ENCODE data around the gene C3orf20.

DNA sequence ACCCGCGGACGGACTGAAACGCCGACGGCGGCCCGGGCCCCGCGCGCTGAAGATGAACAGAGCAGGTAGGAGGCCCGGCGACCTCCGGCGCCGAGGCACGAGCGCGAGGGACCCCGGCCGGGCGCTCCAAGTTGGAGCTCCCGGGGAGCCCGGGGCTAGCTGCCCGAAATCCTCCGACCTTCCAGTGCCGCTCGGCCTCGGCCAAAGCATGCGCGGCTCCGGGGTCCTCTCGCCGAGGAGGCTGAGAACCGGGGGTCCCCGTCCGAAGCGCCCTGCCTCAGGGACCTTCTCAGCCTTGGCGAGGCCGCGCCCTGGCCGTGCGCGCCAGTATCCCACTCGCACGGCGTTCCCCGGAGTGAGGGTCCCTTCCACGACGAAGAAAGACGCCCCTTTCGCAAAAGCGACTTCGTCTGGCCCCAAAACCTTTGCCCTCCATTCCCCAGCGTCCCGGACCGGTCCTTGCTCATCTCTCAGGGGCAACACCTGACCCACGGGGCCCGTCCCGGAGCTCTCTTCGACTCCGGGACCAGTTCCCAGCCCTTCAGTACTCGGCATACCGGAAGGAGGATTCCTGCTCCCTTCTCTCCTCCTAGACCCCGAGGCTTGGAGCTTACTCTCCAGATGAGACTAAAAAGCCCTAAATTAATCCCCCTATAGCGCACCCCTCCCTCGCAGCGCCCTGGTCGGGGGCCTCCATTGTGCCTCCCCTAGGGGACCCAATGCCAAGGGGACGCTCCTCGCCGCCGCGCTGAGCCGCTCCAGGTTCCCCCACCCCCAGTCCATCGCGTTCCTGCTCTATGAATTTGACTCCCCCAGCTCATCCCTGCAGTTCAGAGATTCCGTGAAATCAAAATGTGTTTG is 136.1 kb downstream of the C3orf20 start:
- TF ChIP-seq, protein P1, sequence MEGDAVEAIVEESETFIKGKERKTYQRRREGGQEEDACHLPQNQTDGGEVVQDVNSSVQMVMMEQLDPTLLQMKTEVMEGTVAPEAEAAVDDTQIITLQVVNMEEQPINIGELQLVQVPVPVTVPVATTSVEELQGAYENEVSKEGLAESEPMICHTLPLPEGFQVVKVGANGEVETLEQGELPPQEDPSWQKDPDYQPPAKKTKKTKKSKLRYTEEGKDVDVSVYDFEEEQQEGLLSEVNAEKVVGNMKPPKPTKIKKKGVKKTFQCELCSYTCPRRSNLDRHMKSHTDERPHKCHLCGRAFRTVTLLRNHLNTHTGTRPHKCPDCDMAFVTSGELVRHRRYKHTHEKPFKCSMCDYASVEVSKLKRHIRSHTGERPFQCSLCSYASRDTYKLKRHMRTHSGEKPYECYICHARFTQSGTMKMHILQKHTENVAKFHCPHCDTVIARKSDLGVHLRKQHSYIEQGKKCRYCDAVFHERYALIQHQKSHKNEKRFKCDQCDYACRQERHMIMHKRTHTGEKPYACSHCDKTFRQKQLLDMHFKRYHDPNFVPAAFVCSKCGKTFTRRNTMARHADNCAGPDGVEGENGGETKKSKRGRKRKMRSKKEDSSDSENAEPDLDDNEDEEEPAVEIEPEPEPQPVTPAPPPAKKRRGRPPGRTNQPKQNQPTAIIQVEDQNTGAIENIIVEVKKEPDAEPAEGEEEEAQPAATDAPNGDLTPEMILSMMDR (conservative IDR thresholded peaks at IDR 0.05; ENCODE audit: low read depth, low read length) = no peak
- TF ChIP-seq POLR2A (IDR thresholded peaks at IDR 0.05; ENCODE audit: low read depth, low read length) (no peak), MAFK (IDR thresholded peaks at IDR 0.05; ENCODE audit: low read depth, low read length) (no peak), NFE2L2 (IDR thresholded peaks at IDR 0.05; ENCODE audit: low read depth, low read length) (no peak), MAZ (IDR thresholded peaks at IDR 0.05; ENCODE audit: borderline replicate concordance, low read depth, low read length) (no peak), SMC3 (IDR thresholded peaks at IDR 0.05; ENCODE audit: low read depth, low read length) (no peak)
